ENCODE results near the gene PLCL2. TPM values are rescaled to one million over a fixed set of nuclear protein-coding genes. Genes with fewer than 3 reads are reported as not detected.

Gene PLCL2
- total and polyA plus RNA-seq, 7 donors: 8.0 to 12.6 (median 11.6) TPM

DNA sequence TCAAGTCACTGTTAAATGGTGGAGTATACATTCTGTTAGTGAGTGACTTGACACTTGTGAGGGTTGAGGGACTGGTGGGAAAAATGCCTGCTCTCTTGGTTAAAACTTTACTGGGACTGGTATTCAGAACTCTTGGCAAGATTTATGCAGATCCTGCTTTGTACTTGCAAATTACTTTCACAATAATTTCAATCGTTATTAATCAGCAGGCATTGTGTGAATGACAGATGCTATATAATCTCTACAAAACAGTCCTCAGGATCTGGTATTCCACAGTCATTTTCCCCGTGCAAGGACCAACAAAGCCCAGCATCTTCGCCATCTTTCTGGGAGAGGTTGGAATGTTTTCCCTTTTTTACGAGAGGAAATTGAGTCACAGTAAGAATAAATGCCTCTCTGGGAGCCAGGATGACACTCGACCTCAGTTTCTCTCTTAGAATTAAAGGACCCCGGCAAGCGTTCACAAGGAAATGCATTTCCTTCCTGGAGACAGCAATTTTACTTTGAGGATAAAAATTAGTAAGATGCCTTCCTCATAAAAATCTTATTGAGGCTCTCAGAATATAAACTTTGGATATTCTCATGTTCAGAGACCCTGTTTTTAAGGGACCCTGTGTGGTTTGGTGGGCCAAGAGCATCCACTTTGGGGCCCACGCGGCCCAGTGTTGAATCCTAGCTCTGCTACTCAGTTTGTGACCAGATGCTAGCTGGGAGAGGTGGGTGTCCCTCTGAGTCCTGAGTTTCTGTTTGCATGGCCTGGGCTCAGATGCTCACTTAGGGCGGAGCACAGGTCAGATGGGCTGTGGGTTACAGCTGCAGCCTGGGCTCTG, 45.3 kb upstream of the PLCL2 start:
- H3K27ac ChIP-seq: no peak overlapping the region
- no peaks in the 10 kb centered on the region for H3K9me3 ChIP-seq
- no peaks in the 10 kb centered on the region for H3K36me3 ChIP-seq
- no peak for DNase-seq
- H3K4me3 ChIP-seq: no peak overlapping the region
- TF ChIP-seq POLR2AphosphoS5 (IDR thresholded peaks at IDR 0.05): no peak
- TF ChIP-seq POLR2A (IDR thresholded peaks at IDR 0.05): no peak
- TF ChIP-seq EP300 (IDR thresholded peaks at IDR 0.05): no peak
- TF ChIP-seq, protein P1, sequence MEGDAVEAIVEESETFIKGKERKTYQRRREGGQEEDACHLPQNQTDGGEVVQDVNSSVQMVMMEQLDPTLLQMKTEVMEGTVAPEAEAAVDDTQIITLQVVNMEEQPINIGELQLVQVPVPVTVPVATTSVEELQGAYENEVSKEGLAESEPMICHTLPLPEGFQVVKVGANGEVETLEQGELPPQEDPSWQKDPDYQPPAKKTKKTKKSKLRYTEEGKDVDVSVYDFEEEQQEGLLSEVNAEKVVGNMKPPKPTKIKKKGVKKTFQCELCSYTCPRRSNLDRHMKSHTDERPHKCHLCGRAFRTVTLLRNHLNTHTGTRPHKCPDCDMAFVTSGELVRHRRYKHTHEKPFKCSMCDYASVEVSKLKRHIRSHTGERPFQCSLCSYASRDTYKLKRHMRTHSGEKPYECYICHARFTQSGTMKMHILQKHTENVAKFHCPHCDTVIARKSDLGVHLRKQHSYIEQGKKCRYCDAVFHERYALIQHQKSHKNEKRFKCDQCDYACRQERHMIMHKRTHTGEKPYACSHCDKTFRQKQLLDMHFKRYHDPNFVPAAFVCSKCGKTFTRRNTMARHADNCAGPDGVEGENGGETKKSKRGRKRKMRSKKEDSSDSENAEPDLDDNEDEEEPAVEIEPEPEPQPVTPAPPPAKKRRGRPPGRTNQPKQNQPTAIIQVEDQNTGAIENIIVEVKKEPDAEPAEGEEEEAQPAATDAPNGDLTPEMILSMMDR (IDR thresholded peaks at IDR 0.05): no peak
- no peaks in the 10 kb centered on the region for H3K27me3 ChIP-seq
- WGBS, 2 donors: 89 to 91% methylated on average over 10 of the region's 10 CpGs
- intact Hi-C loops (cut with DNase I): loop anchor here (5.0 kb wide), 1 partner anchor 43 kb away; the partner anchor contains the start of gene PLCL2
- H3K4me1 ChIP-seq: peaks cover 0 to 37% (median 13%) of the 10 kb centered on the region in 4 donors

DNA sequence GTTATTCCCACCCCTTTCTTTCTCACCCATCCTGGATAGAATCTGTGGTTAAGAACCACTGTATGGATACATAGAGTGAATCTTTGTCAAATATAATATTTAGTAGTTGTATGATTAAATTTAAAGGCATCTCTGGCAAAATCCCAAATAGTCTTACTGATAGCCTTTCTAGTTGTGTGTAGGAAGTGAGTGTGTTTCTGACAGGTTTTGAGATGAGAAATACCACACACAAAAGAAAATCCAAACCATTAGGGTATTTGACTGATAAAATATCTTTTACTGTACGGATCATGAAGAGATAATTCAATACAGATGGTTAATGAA, 44.7 kb upstream of the PLCL2 start:
- Histone ChIP-seq H3K27ac (no peak overlapping the region), H3K36me3 (no peaks in the 10 kb centered on the region), H3K4me3 (no peak overlapping the region), H3K27me3 (no peaks in the 10 kb centered on the region), H3K9me3 (no peaks in the 10 kb centered on the region), H3K4me1 (peaks cover 0 to 37% (median 13%) of the 10 kb centered on the region in 4 donors)
- TF ChIP-seq, protein P1 (IDR thresholded peaks at IDR 0.05): no peak
- TF ChIP-seq POLR2A (IDR thresholded peaks at IDR 0.05): no peak
- TF ChIP-seq EP300 (IDR thresholded peaks at IDR 0.05): no peak
- no peak for TF ChIP-seq POLR2AphosphoS5 (IDR thresholded peaks at IDR 0.05)
- 91 to 95% methylated on average over 1 of the region's 1 CpG for WGBS, 2 donors
- no peak for DNase-seq
- intact Hi-C loops (cut with DNase I): loop anchor here (5.0 kb wide), 1 partner anchor 42 kb away; the partner anchor contains the start of gene PLCL2

DNA sequence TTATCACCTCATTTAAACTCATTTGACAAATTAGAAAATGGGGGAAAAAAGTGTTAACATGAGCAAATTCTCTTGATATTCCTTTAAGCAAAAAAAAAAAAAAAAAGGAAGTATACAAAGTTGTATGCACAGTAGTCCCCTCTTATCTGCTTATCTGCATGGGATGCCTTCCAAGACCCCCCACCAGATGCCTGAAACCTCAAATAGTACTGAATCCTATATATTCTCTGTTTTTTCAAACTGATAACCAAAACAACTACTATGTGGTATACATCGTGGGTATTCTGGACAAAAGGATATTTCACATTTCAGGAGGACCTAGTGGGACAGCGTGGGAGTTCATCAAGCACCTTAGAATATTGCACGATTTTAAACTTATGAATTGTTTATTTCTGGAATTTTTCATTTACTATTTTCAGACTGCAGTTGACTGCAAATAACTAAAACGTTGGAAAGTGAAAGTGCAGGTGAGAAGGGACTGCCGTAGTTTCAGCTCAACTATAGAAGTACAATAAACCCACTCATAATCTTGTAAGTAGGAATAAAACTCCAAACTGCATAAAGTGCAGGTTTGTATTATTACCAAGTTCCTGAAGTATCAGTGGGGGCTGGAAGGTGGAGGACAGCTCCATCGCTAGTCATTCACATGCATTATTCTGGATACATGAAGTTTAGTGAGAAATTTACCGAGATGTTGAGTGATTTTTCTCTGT, 43.6 kb upstream of the PLCL2 start:
- H3K27me3 ChIP-seq: no peaks in the 10 kb centered on the region
- no peaks in the 10 kb centered on the region for H3K36me3 ChIP-seq
- H3K4me1 ChIP-seq: peaks cover 0 to 37% (median 13%) of the 10 kb centered on the region in 4 donors
- no peaks in the 10 kb centered on the region for H3K9me3 ChIP-seq
- WGBS, 2 donors: 43 to 45% methylated on average over 7 of the region's 7 CpGs
- H3K4me3 ChIP-seq: peak overlapping the region in 2 of 4 donors; percentile 2 to 22
- TF ChIP-seq EP300 (IDR thresholded peaks at IDR 0.05) (no peak), POLR2A (IDR thresholded peaks at IDR 0.05) (no peak), POLR2AphosphoS5 (IDR thresholded peaks at IDR 0.05) (no peak)
- TF ChIP-seq, protein P1 (IDR thresholded peaks at IDR 0.05): no peak
- DNase-seq: no peak
- H3K27ac ChIP-seq: peak overlapping the region in 2 of 4 donors; percentile 43 to 60
- intact Hi-C loops (cut with DNase I): loop anchor here (5.0 kb wide), 1 partner anchor 41 kb away; the partner anchor contains the start of gene PLCL2

DNA sequence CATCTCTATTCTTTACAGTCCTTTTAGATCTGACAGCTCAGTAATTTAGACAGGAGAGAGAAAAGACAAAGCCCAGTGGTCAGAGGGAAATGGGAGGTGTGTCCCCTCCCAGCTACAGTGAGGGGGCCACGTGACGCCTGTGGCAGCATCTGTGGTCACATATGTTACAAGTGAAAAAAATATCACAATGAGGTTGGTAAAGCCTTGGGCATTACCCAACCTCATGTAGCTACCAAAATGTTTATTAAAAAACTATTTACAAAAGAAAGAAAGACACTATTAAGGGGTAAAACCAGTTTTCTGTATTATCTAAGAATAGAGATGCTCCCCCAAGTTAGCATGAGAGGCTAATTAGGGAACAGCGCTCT, 42.9 kb upstream of the PLCL2 start:
- intact Hi-C loops (cut with DNase I): loop anchor here (5.0 kb wide), 1 partner anchor 40 kb away; the partner anchor contains the start of gene PLCL2
- no peak for DNase-seq
- no peaks in the 10 kb centered on the region for H3K27me3 ChIP-seq
- peak overlapping the region in 1 of 4 donors; percentile 22 for H3K4me3 ChIP-seq
- no peak for TF ChIP-seq POLR2AphosphoS5 (IDR thresholded peaks at IDR 0.05)
- TF ChIP-seq EP300 (IDR thresholded peaks at IDR 0.05): no peak
- TF ChIP-seq, protein P1 (IDR thresholded peaks at IDR 0.05): no peak
- TF ChIP-seq POLR2A (IDR thresholded peaks at IDR 0.05): no peak
- no peaks in the 10 kb centered on the region for H3K9me3 ChIP-seq
- WGBS, 2 donors: 51 to 84% methylated on average over 3 of the region's 3 CpGs
- H3K4me1 ChIP-seq: peaks cover 0 to 35% (median 13%) of the 10 kb centered on the region in 4 donors
- H3K36me3 ChIP-seq: no peaks in the 10 kb centered on the region
- peak overlapping the region in 3 of 4 donors; percentile 43 to 60 (median 51) for H3K27ac ChIP-seq
